Pancreas (tissue), 10 donors: ENCODE results near the gene SPAG9. TPM values are rescaled to one million over a fixed set of nuclear protein-coding genes. Genes with fewer than 3 reads are reported as not detected.
A peak's percentile ranks its signal among the peaks of the same experiment; 100 is the strongest.

Experiments used
- ATAC-seq, 4 donors: fragments of 200-7000 bp; cut with Tn5 transposase; one replicate each; pipeline versions ENCODE4 v1.8.0 to v1.9.1; 2020; ENCODE audit warnings: mild to moderate bottlenecking in 4 of 4, moderate library complexity in 4 of 4
- DNase-seq, 6 donors: peaks; one replicate each; pipeline ENCODE4 v3.0.0-alpha.2; 2020
- FAIRE-seq: peaks from 2 replicates; lab custom pipeline; 2012; peaks lifted over from hg19 to GRCh38; lab: Jason Lieb, UNC
- H3K27ac ChIP-seq, 4 donors: fragments of 200-600 bp; sonication (generic); 1 replicate in 3 of 4; 2 replicates in 1 of 4; pipeline versions ENCODE4 v1.5.0 to v1.8.0; 2020
- H3K27me3 ChIP-seq, 4 donors: fragments of 200-600 bp; one replicate each; pipeline ENCODE4 v1.8.0; 2021
- H3K36me3 ChIP-seq, 3 donors: fragments of 200-600 bp; sonication (generic) in 1 of 3; one replicate each; pipeline versions ENCODE4 v1.5.0 to v1.8.0; 2020 to 2021
- H3K4me1 ChIP-seq, 3 donors: fragments of 200-600 bp; one replicate each; pipeline ENCODE4 v1.8.0; 2021
- H3K4me3 ChIP-seq, 4 donors: fragments of 200-600 bp; sonication (generic) in 2 of 4; one replicate each; pipeline versions ENCODE4 v1.5.0 to v1.8.0; 2020 to 2021
- H3K9me3 ChIP-seq, 4 donors: fragments of 200-600 bp; one replicate each; pipeline ENCODE4 v1.8.0; 2021
- WGBS, 2 donors: extraction: QIAGEN DNeasy Blood & Tissue Kit; methylation state at CpG; one replicate each; pipeline ENCODE4 v1.1.7; 2013; 5-methylcytosine and 5-hydroxymethylcytosine counted together
- intact Hi-C, 3 donors: fragments of 100-400 bp; cut with DNase I; formaldehyde crosslinking; loops; one replicate each; pipeline versions ENCODE4 v1.11.1 to v1.14.2; 2022
- polyA plus RNA-seq, 2 donors: library from polyadenylated mRNA; stranded (reverse); fragments of 200-250 nt; gene quantifications; one replicate each; pipeline ENCODE4 v1.2.3, GENCODE V29; 2013
- total RNA-seq, 6 donors: library from RNA; stranded (reverse); fragmentation: NEBNext Ultra II Directional in 4 of 6; extraction: Animal tissue kit (Norgen Biotek cat#: 25700) in 4 of 6; gene quantifications; one replicate each; pipeline versions ENCODE4 v1.2.1 to v1.2.4, GENCODE V29; 2021 to 2023
- TF ChIP-seq, protein P1 (sequence below), 4 donors: fragments of 200-600 bp; sonication (generic) in 3 of 4; IDR thresholded peaks; one replicate each; pipeline versions ENCODE4 v1.5.0 to v1.8.0; 2021; ENCODE audit warnings: antibody characterized with exemption in 4 of 4
- donor health status: healthy with polysubstance abuse.
- donor health status: DM: no; HTN: no; CAD: no; lungs with moderate emphysema.
- donor health status: DM: no; HTN: no; CAD: no.
- donor health status: control.
- donor health status: control.
- donor health status: Bipolar disorder and iron deficiency.
- donor health status: DM: yes; HTN: yes; CAD: no.
- donor health status: DM: no; HTN: no; CAD: no.
- donor health status: DM: no; HTN: no; CAD: no.
- donor health status: DM: yes; HTN: yes; CAD: no.

The SPAG9 gene
- total and polyA plus RNA-seq, 8 donors = 18.7 to 56.1 (median 39.7) TPM

DNA sequence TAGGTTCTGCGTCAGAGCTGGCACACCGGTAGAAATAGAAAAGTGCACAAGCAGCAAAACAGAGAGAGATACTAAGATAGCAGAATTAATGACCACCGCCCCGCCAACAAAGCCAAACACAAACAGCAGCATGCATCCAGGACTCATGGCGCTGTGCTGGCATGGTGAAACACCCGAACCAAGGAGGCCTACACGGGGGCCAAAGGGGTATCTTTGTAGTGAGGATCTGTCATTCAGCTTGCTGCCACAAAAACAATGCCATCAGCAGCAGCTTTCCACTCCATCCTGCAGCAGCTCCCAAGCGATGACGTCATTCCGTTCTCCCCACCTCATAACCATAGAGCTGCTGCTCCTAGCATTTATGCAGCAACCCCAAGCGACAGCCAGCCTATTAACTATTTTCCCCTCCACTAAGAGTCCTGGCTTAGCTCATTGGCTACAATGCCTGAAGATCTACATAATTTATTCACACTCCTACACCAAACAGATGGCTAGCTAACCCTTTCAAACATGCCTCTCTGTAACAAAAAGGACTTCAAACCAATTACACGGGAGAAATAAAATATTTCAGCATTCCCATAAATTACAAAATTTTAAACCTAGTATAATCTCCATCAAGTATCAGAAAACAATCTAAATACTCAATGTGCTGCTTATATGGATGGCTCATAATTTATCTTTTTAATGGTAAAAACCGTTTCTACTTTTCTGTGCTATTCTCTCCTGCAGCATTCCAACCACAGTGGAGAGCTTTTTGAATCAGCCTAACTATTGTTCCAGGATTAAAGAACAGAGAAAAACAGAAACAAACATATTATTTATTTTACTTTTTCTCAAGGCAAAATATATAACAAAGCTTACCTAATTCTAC, 73.9 kb downstream of the SPAG9 start:
- Histone ChIP-seq H3K27me3 (no peaks in the 10 kb centered on the region), H3K27ac (peak overlapping the region in 2 of 4 donors; percentile 35 to 41), H3K4me3 (peak overlapping the region in 1 of 4 donors; percentile 5), H3K9me3 (no peaks in the 10 kb centered on the region), H3K4me1 (peaks cover 10 to 28% (median 22%) of the 10 kb centered on the region in 3 donors), H3K36me3 (no peaks in the 10 kb centered on the region)
- 51 to 56% methylated on average over 13 of the region's 13 CpGs for WGBS, 2 donors
- ATAC-seq (peak; percentile 52 to 93 (median 90)), DNase-seq (peak in 3 of 6 donors; percentile 40 to 43 (median 42)), FAIRE-seq (no peak)
- TF ChIP-seq, protein P1, sequence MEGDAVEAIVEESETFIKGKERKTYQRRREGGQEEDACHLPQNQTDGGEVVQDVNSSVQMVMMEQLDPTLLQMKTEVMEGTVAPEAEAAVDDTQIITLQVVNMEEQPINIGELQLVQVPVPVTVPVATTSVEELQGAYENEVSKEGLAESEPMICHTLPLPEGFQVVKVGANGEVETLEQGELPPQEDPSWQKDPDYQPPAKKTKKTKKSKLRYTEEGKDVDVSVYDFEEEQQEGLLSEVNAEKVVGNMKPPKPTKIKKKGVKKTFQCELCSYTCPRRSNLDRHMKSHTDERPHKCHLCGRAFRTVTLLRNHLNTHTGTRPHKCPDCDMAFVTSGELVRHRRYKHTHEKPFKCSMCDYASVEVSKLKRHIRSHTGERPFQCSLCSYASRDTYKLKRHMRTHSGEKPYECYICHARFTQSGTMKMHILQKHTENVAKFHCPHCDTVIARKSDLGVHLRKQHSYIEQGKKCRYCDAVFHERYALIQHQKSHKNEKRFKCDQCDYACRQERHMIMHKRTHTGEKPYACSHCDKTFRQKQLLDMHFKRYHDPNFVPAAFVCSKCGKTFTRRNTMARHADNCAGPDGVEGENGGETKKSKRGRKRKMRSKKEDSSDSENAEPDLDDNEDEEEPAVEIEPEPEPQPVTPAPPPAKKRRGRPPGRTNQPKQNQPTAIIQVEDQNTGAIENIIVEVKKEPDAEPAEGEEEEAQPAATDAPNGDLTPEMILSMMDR (IDR thresholded peaks at IDR 0.05) = no peak
- intact Hi-C loops = no loop called here

- no peak for FAIRE-seq
- Histone ChIP-seq H3K9me3 (no peaks in the 10 kb centered on the region), H3K27ac (peak overlapping the region in 2 of 4 donors; percentile 35 to 41), H3K4me1 (peaks cover 10 to 28% (median 22%) of the 10 kb centered on the region in 3 donors), H3K36me3 (no peaks in the 10 kb centered on the region), H3K4me3 (no peak overlapping the region), H3K27me3 (no peaks in the 10 kb centered on the region)
- ATAC-seq = no peak
- intact Hi-C loops = no loop called here
- WGBS, 2 donors = 62 to 70% methylated on average over 3 of the region's 3 CpGs
- TF ChIP-seq, protein P1 (IDR thresholded peaks at IDR 0.05) = no peak
- DNase-seq = no peak
Measured at GRCh38 chr17:51046046-51046445, 74.6 kb downstream of the SPAG9 start.

GRCh38 chr17:51045621-51046020, 75.0 kb downstream of the SPAG9 start:
- H3K4me3 ChIP-seq = no peak overlapping the region
- H3K9me3 ChIP-seq = no peaks in the 10 kb centered on the region
- no peak for DNase-seq
- H3K27me3 ChIP-seq = no peaks in the 10 kb centered on the region
- H3K36me3 ChIP-seq = no peaks in the 10 kb centered on the region
- TF ChIP-seq, protein P1 (IDR thresholded peaks at IDR 0.05) = no peak
- 57 to 68% methylated on average over 1 of the region's 1 CpG for WGBS, 2 donors
- peak overlapping the region in 1 of 4 donors; percentile 35 for H3K27ac ChIP-seq
- ATAC-seq = no peak
- no peak for FAIRE-seq
- intact Hi-C loops = no loop called here
- peaks cover 10 to 28% (median 22%) of the 10 kb centered on the region in 3 donors for H3K4me1 ChIP-seq

GRCh38 chr17:51044976-51045375, 75.7 kb downstream of the SPAG9 start:
- Histone ChIP-seq H3K36me3 (no peaks in the 10 kb centered on the region), H3K27ac (no peak overlapping the region), H3K9me3 (no peaks in the 10 kb centered on the region), H3K4me1 (peaks cover 10 to 28% (median 16%) of the 10 kb centered on the region in 3 donors), H3K27me3 (no peaks in the 10 kb centered on the region), H3K4me3 (no peak overlapping the region)
- TF ChIP-seq, protein P1 (IDR thresholded peaks at IDR 0.05) = no peak
- intact Hi-C loops = no loop called here
- DNase-seq = no peak
- 79 to 83% methylated on average over 7 of the region's 7 CpGs for WGBS, 2 donors
- ATAC-seq = no peak
- no peak for FAIRE-seq

GRCh38 chr17:51036084-51036483, 84.6 kb downstream of the SPAG9 start:
- peaks cover 0 to 7% (median 0%) of the 10 kb centered on the region in 3 donors for H3K36me3 ChIP-seq
- H3K4me3 ChIP-seq = no peak overlapping the region
- intact Hi-C loops = no loop called here
- 96 to 98% methylated on average over 3 of the region's 3 CpGs for WGBS, 2 donors
- no peak overlapping the region for H3K27ac ChIP-seq
- FAIRE-seq (no peak), DNase-seq (no peak), ATAC-seq (no peak)
- TF ChIP-seq, protein P1 (IDR thresholded peaks at IDR 0.05) = no peak
- H3K27me3 ChIP-seq = no peaks in the 10 kb centered on the region
- H3K9me3 ChIP-seq = no peaks in the 10 kb centered on the region
- H3K4me1 ChIP-seq = peaks cover 0 to 9% (median 7%) of the 10 kb centered on the region in 3 donors
